ENCODE data around the gene ARMC7.

GRCh38 chr17:75152922-75153779, 43.4 kb downstream of the ARMC7 start:
- TF ChIP-seq POLR2A (IDR thresholded peaks at IDR 0.05) (no peak), CTCF (IDR thresholded peaks at IDR 0.05) (no peak)
